ENCODE data around the gene LZTS3. TPM values are rescaled to one million over a fixed set of nuclear protein-coding genes. Genes with fewer than 3 reads are reported as not detected.

LZTS3 gene
- total and polyA plus RNA-seq, 2 of the 8 experiments (the other 6 are each of a cell fraction or from before 2014, with no cell fraction given), result 31.8 to 33.5 TPM

DNA sequence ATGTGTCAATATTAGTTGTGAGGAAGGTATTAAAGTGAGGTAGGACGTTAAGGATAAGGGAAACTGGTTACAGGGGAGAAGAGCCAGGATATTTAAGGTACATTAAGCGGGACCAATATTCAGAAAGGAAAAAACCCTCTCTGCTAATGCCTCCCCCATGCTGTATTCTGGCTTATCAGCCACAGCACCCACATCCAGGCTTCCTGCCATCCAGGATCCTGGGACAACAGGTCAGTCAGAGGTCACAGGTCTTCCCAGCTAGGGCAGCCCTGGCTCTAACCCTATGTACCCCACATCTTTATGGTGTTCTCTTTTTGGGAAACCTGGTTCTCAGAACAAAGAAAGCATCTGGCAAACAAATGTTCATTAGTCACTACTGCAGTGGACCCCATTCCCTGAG, 25.9 kb upstream of the LZTS3 start:
- Histone ChIP-seq H4K8ac (ENCODE audit: extremely low read depth, insufficient read depth, low read length) (no peak overlapping the region), H3K4me1 (replicated peaks in 1 of 4; ENCODE audit: control insufficient read depth in 3 of 4, insufficient read depth in 4 of 4, low read length in 3 of 4) (peaks cover 0 to 7% (median 5%) of the 10 kb centered on the region in 4 experiments; a peak in 6 of 7 replicates), H3K9me3 (ENCODE audit: insufficient read depth in 2 of 2, low read depth in 1 of 2, low read length in 1 of 2) (no peaks in the 10 kb centered on the region), H3K27me3 (replicated peaks in 1 of 4; ENCODE audit: control insufficient read depth in 3 of 4, extremely low read depth in 1 of 4, insufficient read depth in 3 of 4, low read length in 3 of 4) (no peaks in the 10 kb centered on the region), H3K4me3 (ENCODE audit: extremely low read depth in 1 of 4, insufficient read depth in 2 of 4, low read depth in 3 of 4, low read length in 4 of 4) (no peak overlapping the region), H2AK5ac (ENCODE audit: low read depth, low read length) (no peak overlapping the region), H3K14ac (ENCODE audit: insufficient read length) (no peak overlapping the region), H3K18ac (ENCODE audit: extremely low read depth, low read length) (no peak overlapping the region), H4K5ac (ENCODE audit: insufficient read length, low read depth, low read length) (no peak overlapping the region), H2AFZ (ENCODE audit: low read length) (no peak overlapping the region), H3K79me1 (ENCODE audit: low read depth, low read length) (peaks cover 10% of the 10 kb centered on the region), H2BK120ac (replicated peaks; ENCODE audit: low read depth, low read length) (no peak overlapping the region), H3K23me2 (ENCODE audit: low read depth, low read length) (no peaks in the 10 kb centered on the region), H3K4me2 (ENCODE audit: insufficient read depth in 1 of 2, low read depth in 2 of 2, low read length in 2 of 2) (no peak overlapping the region), H2BK5ac (ENCODE audit: low read depth, low read length) (no peak overlapping the region), H2BK12ac (ENCODE audit: low read depth, low read length) (no peak overlapping the region), H3K4ac (replicated peaks; ENCODE audit: insufficient read length, low read depth, low read length) (no peak overlapping the region), H4K20me1 (replicated peaks in 1 of 2; ENCODE audit: control insufficient read depth in 1 of 2, insufficient read depth in 2 of 2, low read length in 2 of 2) (peaks cover 0 to 17% of the 10 kb centered on the region in 2 experiments), H2BK20ac (ENCODE audit: low read length) (no peak overlapping the region), H2BK15ac (ENCODE audit: low read length) (no peak overlapping the region), H3K56ac (replicated peaks; ENCODE audit: insufficient read length, low read depth, low read length) (no peak overlapping the region), H3K9ac (replicated peaks in 1 of 4; ENCODE audit: extremely low read depth in 1 of 4, low read depth in 3 of 4, low read length in 3 of 4) (no peak overlapping the region), H3K79me2 (ENCODE audit: control insufficient read depth in 1 of 2, insufficient read depth in 2 of 2, low read length in 2 of 2) (peaks cover 0 to 19% of the 10 kb centered on the region in 2 experiments; a peak in 1 of 4 replicates), H3K36me3 (ENCODE audit: control insufficient read depth in 2 of 4, insufficient read depth in 4 of 4, low read length in 3 of 4) (peaks cover 21 to 46% (median 31%) of the 10 kb centered on the region in 4 experiments), H3K23ac (ENCODE audit: insufficient read length) (no peak overlapping the region), H3K27ac (ENCODE audit: low read depth, low read length) (no peak overlapping the region), H4K91ac (replicated peaks; ENCODE audit: insufficient read length, low read length) (no peak overlapping the region)
- DNase-seq (ENCODE audit: low read depth in 1 of 2, low spot score in 2 of 2), result no peak
- CTCF ChIA-PET (ENCODE audit: partially characterized antibody), result no interaction called here
- POLR2A ChIA-PET (ENCODE audit: partially characterized antibody), result interaction anchor here (2.2 to 2.3 kb wide), 2 partner anchors 11 to 26 kb away, joined by 6 to 8 read pairs; no protein-coding TSS in a partner anchor
- no peak for FAIRE-seq
- 48% methylated on average over 2 of the region's 2 CpGs; no CpG with 5 or more reads in 1 of the 2 experiments for WGBS, 2 experiments (ENCODE audit: extremely low coverage in 1 of 2, insufficient coverage in 1 of 2, insufficient read length in 1 of 2, insufficient replicate concordance in 2 of 2, low coverage in 1 of 2, low lambda C conversion rate in 2 of 2, missing lambda C conversion rate in 1 of 2)
- no peak for TF ChIP-seq SP2 (IDR thresholded peaks at IDR 0.05; ENCODE audit: low read length)

All from H1 (cell line).